ENCODE results near the gene UBE2L5.
A peak's percentile ranks its signal among the peaks of the same experiment; 100 is the strongest.

Gene UBE2L5

DNA sequence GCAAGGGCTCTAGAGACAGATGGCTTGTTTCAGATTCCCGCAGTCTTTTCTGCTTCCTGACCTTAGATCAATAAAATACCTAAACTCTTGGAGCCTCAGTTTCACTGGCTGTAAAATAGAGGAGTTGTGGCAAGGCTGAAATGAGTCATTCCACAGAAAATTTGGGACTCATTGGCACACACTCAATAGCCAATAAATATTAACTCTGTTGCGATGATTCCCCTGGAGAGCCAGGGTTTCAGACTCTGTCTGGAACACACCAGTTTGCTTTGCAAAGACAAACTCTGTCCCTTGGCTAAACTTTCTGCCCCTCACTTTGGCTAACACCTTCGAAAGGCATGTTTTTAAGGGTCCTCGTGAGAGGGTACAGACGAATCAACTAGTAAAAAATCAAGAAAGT is 18.1 kb upstream of the UBE2L5 start:
- DNase-seq (ENCODE audit: insufficient read length, low spot score) (no peak), FAIRE-seq (no peak)
- TF ChIP-seq, protein P1, sequence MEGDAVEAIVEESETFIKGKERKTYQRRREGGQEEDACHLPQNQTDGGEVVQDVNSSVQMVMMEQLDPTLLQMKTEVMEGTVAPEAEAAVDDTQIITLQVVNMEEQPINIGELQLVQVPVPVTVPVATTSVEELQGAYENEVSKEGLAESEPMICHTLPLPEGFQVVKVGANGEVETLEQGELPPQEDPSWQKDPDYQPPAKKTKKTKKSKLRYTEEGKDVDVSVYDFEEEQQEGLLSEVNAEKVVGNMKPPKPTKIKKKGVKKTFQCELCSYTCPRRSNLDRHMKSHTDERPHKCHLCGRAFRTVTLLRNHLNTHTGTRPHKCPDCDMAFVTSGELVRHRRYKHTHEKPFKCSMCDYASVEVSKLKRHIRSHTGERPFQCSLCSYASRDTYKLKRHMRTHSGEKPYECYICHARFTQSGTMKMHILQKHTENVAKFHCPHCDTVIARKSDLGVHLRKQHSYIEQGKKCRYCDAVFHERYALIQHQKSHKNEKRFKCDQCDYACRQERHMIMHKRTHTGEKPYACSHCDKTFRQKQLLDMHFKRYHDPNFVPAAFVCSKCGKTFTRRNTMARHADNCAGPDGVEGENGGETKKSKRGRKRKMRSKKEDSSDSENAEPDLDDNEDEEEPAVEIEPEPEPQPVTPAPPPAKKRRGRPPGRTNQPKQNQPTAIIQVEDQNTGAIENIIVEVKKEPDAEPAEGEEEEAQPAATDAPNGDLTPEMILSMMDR (IDR thresholded peaks at IDR 0.05; ENCODE audit: insufficient read depth, missing control alignments): no peak

DNA sequence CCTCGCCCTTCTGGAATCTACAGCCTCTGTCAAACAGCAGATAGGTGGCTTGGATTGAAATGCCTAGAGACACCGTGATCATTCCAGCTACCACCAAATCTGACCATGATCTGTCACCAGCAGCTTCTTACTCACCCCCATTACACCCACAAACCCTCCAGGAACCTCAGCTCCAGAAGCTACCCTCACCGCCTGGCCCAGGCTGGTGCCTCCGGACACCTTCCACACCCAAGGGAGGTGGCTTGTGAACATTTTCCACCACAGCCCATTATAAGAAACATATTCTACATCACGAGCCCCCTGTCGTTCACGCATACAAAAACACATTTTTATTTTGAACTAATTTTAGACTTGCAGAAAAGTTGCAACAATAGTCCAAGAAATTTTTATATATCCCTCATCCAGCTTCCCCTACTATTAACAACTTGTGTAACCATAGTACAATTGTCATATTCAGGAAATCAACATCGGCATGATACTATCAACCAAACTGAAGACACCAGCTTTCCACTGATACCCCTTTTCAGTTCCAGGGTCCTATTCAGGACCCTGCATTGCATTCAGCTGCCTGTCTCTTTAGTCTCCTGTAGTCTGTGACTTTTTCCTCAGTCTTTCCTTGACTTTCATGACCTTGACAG is 15.4 kb upstream of the UBE2L5 start:
- TF ChIP-seq, protein P1 (IDR thresholded peaks at IDR 0.05; ENCODE audit: insufficient read depth, missing control alignments): no peak
- FAIRE-seq (no peak), DNase-seq (ENCODE audit: insufficient read length, low spot score) (no peak)

DNA sequence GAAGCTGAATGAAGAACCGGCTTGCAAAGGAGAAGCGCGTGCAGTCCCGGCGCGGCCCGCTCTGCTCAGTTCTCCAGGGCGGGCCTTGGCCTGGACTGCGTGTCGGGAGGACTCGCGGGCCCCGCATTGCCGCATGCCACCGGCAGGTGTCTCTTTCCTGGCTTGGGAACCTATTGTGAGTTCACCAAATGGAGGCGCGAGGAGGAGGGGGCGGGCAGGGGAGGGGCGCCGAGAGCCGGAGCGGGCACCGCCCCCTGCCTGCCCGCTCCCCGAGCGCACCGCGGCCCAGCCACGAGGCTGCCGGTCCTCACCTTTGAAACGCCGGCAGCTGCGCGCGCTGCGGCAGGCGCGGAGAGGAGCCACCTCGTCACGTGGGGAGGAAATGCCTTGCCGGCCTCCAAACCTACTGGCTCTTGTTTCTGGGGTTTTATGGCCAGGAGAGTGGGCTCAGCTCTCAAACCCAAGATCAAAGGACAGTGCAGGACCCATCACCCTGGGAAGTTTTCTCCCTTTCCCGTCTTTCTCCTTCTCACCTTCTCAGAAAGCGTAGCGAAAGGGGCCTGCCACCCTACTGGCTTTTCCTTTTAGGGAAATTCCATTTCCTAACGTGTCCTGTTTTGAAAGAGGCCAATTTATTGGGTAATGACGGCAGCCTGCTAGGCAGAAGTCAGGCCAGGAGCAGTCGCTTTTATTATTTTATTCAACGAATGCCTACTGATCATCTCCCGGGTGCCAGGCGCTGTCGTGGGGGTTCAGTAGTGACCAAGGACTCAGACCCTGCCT is 13.8 kb upstream of the UBE2L5 start:
- DNase-seq (ENCODE audit: insufficient read length, low spot score) (peak; percentile 43), FAIRE-seq (no peak)

DNA sequence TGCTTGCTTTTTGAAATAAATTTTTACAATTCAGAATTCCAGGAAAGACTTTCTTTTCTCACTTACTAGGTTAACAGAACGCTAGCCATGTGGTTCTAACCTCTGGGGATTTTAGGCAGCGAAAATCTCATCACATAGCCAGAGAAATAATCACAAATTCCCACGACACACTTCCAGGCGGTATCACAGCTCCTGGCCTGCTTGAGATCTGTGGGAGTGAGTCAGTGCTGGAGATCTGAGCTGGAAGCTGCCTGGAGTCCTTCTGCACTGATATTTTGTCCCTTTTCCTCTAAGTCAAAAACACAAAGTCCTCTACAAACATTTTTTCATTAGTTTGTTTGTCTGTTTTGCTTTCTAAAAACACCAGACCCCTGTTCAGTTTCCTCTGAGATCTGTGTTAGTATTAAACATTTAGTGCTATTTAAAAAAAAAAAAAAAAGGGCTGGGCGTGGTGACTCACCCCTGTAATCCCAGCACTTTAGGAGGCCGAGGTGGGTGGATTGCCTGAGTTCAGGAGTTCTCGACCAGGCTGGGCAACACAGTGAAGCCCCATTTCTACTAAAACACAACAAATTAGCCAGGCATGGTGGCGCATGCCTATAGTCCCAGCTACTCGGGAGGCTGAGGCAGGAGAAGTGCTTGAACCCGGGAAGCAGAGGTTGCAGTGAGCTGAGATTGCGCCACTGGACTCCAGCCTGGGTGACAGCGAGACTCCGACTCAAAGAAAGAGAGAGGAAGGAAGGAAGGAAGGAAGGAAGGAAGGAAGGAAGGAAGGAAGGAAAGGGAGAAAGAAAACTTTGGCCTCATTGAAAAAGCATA is 12.2 kb upstream of the UBE2L5 start:
- FAIRE-seq: no peak
- TF ChIP-seq, protein P1 (IDR thresholded peaks at IDR 0.05; ENCODE audit: insufficient read depth, missing control alignments): no peak
- no peak for DNase-seq (ENCODE audit: insufficient read length, low spot score)

More for the DNA sequence above, 13.8 kb upstream of the UBE2L5 start:
- TF ChIP-seq, protein P1 (IDR thresholded peaks at IDR 0.05; ENCODE audit: insufficient read depth, missing control alignments): peak; percentile 31

DNA sequence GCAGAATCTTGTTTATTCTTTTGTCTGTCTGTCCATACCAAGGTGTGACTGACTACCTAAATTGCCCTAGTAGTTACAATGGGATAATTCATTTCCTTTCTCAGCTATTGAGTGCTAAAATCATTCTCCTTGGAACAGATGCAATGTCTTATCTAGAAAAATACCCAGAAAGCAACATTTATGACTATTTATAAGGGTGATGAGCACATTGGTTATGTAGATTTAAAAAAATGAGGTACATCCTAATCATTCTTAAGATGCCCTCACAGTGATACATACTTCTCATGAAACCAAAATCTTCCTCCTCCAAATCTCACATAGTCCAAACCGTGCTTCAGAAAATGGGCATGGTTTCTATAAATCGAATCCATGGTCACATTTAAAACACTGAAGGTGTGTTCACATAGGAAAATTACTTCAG is 11.6 kb upstream of the UBE2L5 start:
- no peak for FAIRE-seq
- no peak for DNase-seq (ENCODE audit: insufficient read length, low spot score)
- TF ChIP-seq, protein P1 (IDR thresholded peaks at IDR 0.05; ENCODE audit: insufficient read depth, missing control alignments): no peak

DNA sequence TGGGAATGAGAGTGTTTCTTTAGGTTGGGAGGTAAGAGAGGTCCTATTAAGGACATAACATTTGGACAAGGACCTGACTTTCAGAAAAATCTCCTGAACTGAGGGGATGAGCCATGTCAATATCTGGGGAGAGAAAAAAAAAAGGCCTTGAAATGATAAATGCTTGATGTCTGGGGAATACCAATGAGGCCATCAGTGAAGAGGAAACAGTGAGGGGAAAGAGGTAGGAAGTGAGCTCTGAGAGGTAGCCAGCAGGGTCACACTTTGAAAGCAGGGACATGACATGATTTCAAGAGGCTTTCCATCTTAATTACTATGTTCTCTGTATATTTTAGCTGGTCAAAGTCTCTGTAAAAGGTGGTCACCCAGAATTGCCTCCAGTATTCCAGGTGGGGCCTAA is 9.9 kb upstream of the UBE2L5 start:
- TF ChIP-seq, protein P1 (IDR thresholded peaks at IDR 0.05; ENCODE audit: insufficient read depth, missing control alignments): no peak
- FAIRE-seq (no peak), DNase-seq (ENCODE audit: insufficient read length, low spot score) (no peak)

Data from D721Med (cell line).